ENCODE measurements around the gene RAD51B. TPM values are rescaled to one million over a fixed set of nuclear protein-coding genes. Genes with fewer than 3 reads are reported as not detected.

The RAD51B gene
- total RNA-seq, 1 experiment from 2014 or later: 8.5 TPM

GRCh38 chr14:68669603-68670358 lies 850.2 kb downstream of the RAD51B start:
- Histone ChIP-seq H3K36me3 (ENCODE audit: control insufficient read depth, insufficient read depth, low read length) (no peaks in the 10 kb centered on the region), H3K27me3 (ENCODE audit: control insufficient read depth, insufficient read depth, low read length) (no peaks in the 10 kb centered on the region), H3K27ac (ENCODE audit: low read length) (no peak overlapping the region), H3K4me1 (ENCODE audit: control insufficient read depth, insufficient read depth, low read length) (no peaks in the 10 kb centered on the region), H3K4me3 (ENCODE audit: low read depth in 2 of 2, low read length in 2 of 2) (no peak overlapping the region), H3K9me3 (ENCODE audit: control insufficient read depth, insufficient read depth, low read depth, low read length) (no peaks in the 10 kb centered on the region)
- DNase-seq (ENCODE audit: low read depth, low spot score): no peak
- in situ Hi-C loops (cut with HindIII; ENCODE audit: low pct_unique_long_range_greater_than_20kb, low sequenced_read_pairs) (no loop called here), intact Hi-C loops (cut with micrococcal nuclease; ENCODE audit: unreplicated experiment) (no loop called here)
- CTCF ChIA-PET: no interaction called here
- POLR2A ChIA-PET: interaction anchor here (0.7 kb wide), 1 partner anchor 337 kb away, joined by 5 read pairs; no protein-coding TSS in a partner anchor
- no peak for ATAC-seq
- TF ChIP-seq POLR2AphosphoS5 (IDR thresholded peaks at IDR 0.05; ENCODE audit: low read depth, low read length) (no peak), CTCF (IDR thresholded peaks at IDR 0.05) (no peak), REST (IDR thresholded peaks at IDR 0.05; ENCODE audit: insufficient read depth in 1 of 2, low read depth in 2 of 2, low read length in 1 of 2) (no peak)
- BruUV-seq (replicated peaks): no TSS peak

- TF ChIP-seq CTCF (IDR thresholded peaks at IDR 0.05) (no peak), REST (IDR thresholded peaks at IDR 0.05; ENCODE audit: insufficient read depth in 1 of 2, low read depth in 2 of 2, low read length in 1 of 2) (no peak), TCF7L2 (IDR thresholded peaks at IDR 0.05; ENCODE audit: low read depth, low read length) (no peak), SIN3A (IDR thresholded peaks at IDR 0.05; ENCODE audit: borderline replicate concordance, insufficient read depth, low read depth, low read length) (no peak), POLR2AphosphoS5 (IDR thresholded peaks at IDR 0.05; ENCODE audit: low read depth, low read length) (no peak)
- Histone ChIP-seq H3K4me3 (ENCODE audit: low read depth in 2 of 2, low read length in 2 of 2) (no peak overlapping the region), H3K4me1 (ENCODE audit: control insufficient read depth, insufficient read depth, low read length) (no peaks in the 10 kb centered on the region), H3K9me3 (ENCODE audit: control insufficient read depth, insufficient read depth, low read depth, low read length) (no peaks in the 10 kb centered on the region), H3K27ac (ENCODE audit: low read length) (no peak overlapping the region), H3K27me3 (ENCODE audit: control insufficient read depth, insufficient read depth, low read length) (no peaks in the 10 kb centered on the region), H3K36me3 (ENCODE audit: control insufficient read depth, insufficient read depth, low read length) (no peaks in the 10 kb centered on the region)
- intact Hi-C loops (cut with micrococcal nuclease; ENCODE audit: unreplicated experiment): no loop called here
- in situ Hi-C loops (cut with HindIII; ENCODE audit: low pct_unique_long_range_greater_than_20kb, low sequenced_read_pairs): no loop called here
- ATAC-seq: no peak
- ChIA-PET POLR2A (no interaction called here), CTCF (no interaction called here)
- no TSS peak for BruUV-seq (replicated peaks)
- DNase-seq (ENCODE audit: low read depth, low spot score): no peak
Observed at GRCh38 chr14:68670359-68670715, 850.8 kb downstream of the RAD51B start.
